Nephron (organoid): ENCODE measurements around the gene OR10H1.
"Not testable (repeated sequence)": the region's sequence is repeated elsewhere in the genome, so short reads cannot be mapped to it uniquely, and the experiment has no call there.

Source experiments
- H3K27ac Mint-ChIP-seq, 3 experiments: 2 replicates each; pipeline ENCODE4 v1.8.0; 2020; ENCODE audit warnings: mixed read lengths in 3 of 3, mild to moderate bottlenecking in 2 of 3, moderate library complexity in 1 of 3
- H3K27me3 Mint-ChIP-seq: 2 replicates; pipeline ENCODE4 v1.8.0; 2021; ENCODE audit warnings: low read depth, mild to moderate bottlenecking, moderate library complexity, mixed read lengths
- H3K36me3 Mint-ChIP-seq: 2 replicates; pipeline ENCODE4 v1.8.0; 2020; ENCODE audit warnings: low read depth, mixed read lengths
- H3K4me1 Mint-ChIP-seq: 2 replicates; pipeline ENCODE4 v1.8.0; 2020; ENCODE audit warnings: mixed read lengths
- H3K4me3 Mint-ChIP-seq, 3 experiments: 2 replicates each; pipeline ENCODE4 v1.8.0; 2020; ENCODE audit warnings: mild to moderate bottlenecking in 3 of 3, mixed read lengths in 3 of 3, moderate library complexity in 2 of 3
- H3K9me3 Mint-ChIP-seq: 2 replicates; pipeline ENCODE4 v1.8.0; 2020; ENCODE audit warnings: mixed read lengths
- CTCF ChIP-seq, 3 experiments: fragments of 200-600 bp; sonication (generic); IDR thresholded peaks; one replicate each; pipeline ENCODE4 v1.5.0; 2021; ENCODE audit warnings: antibody characterized with exemption in 3 of 3; ENCODE audit not compliant: unreplicated experiment in 3 of 3

OR10H1 gene

GRCh38 chr19:15838351-15838750 is 22.9 kb upstream of the OR10H1 start:
- Mint-ChIP-seq H3K36me3 (no peaks in the 10 kb centered on the region), H3K27ac (no peak overlapping the region), H3K4me1 (no peaks in the 10 kb centered on the region), H3K27me3 (no peaks in the 10 kb centered on the region), H3K4me3 (no peak overlapping the region), H3K9me3 (peaks cover 26% of the 10 kb centered on the region)
- TF ChIP-seq CTCF (IDR thresholded peaks at IDR 0.05; ENCODE audit: unreplicated experiment in 3 of 3): no peak

- H3K27ac Mint-ChIP-seq: no peak overlapping the region
- no peaks in the 10 kb centered on the region for H3K36me3 Mint-ChIP-seq
- peaks cover 20% of the 10 kb centered on the region for H3K9me3 Mint-ChIP-seq
- no peak for TF ChIP-seq CTCF (IDR thresholded peaks at IDR 0.05; ENCODE audit: unreplicated experiment in 3 of 3)
- no peaks in the 10 kb centered on the region for H3K27me3 Mint-ChIP-seq
- H3K4me1 Mint-ChIP-seq: no peaks in the 10 kb centered on the region
- H3K4me3 Mint-ChIP-seq: no peak overlapping the region
These were observed 21.8 kb upstream of the OR10H1 start for GRCh38 chr19:15837221-15837731.

GRCh38 chr19:15836330-15837220 is 21.1 kb upstream of the OR10H1 start:
- Mint-ChIP-seq H3K27me3 (no peaks in the 10 kb centered on the region), H3K9me3 (peaks cover 17% of the 10 kb centered on the region), H3K36me3 (no peaks in the 10 kb centered on the region), H3K4me1 (no peaks in the 10 kb centered on the region), H3K4me3 (no peak overlapping the region), H3K27ac (no peak overlapping the region)
- TF ChIP-seq CTCF (IDR thresholded peaks at IDR 0.05; ENCODE audit: unreplicated experiment in 3 of 3): no peak

- H3K4me1 Mint-ChIP-seq, H3K36me3 Mint-ChIP-seq, H3K27me3 Mint-ChIP-seq, H3K27ac Mint-ChIP-seq, H3K4me3 Mint-ChIP-seq: not testable (repeated sequence)
- peaks cover 19% of the 10 kb centered on the region for H3K9me3 Mint-ChIP-seq
These were observed 20.3 kb upstream of the OR10H1 start for GRCh38 chr19:15835565-15836329.

GRCh38 chr19:15834232-15834631 is 18.8 kb upstream of the OR10H1 start:
- not testable (repeated sequence) for H3K4me3 Mint-ChIP-seq

GRCh38 chr19:15831626-15832025 is 16.2 kb upstream of the OR10H1 start:
- H3K27ac Mint-ChIP-seq: no peak overlapping the region
- no peaks in the 10 kb centered on the region for H3K4me1 Mint-ChIP-seq
- no peak overlapping the region for H3K4me3 Mint-ChIP-seq
- no peak for TF ChIP-seq CTCF (IDR thresholded peaks at IDR 0.05; ENCODE audit: unreplicated experiment in 3 of 3)
- no peaks in the 10 kb centered on the region for H3K36me3 Mint-ChIP-seq
- H3K9me3 Mint-ChIP-seq: peaks cover 38% of the 10 kb centered on the region
- H3K27me3 Mint-ChIP-seq: no peaks in the 10 kb centered on the region

More at GRCh38 chr19:15834232-15834631, 18.8 kb upstream of the OR10H1 start:
- H3K27me3 Mint-ChIP-seq, H3K36me3 Mint-ChIP-seq, H3K27ac Mint-ChIP-seq, H3K4me1 Mint-ChIP-seq: not testable (repeated sequence)
- peaks cover 30% of the 10 kb centered on the region for H3K9me3 Mint-ChIP-seq
